ENCODE results near the gene DYRK1B.
"Not testable (repeated sequence)": the region's sequence is repeated elsewhere in the genome, so short reads cannot be mapped to it uniquely, and the experiment has no call there.

The DYRK1B gene

GRCh38 chr19:39810424-39810823 lies 23.5 kb downstream of the DYRK1B start:
- DNase-seq (ENCODE audit: low spot score), result no peak

DNA sequence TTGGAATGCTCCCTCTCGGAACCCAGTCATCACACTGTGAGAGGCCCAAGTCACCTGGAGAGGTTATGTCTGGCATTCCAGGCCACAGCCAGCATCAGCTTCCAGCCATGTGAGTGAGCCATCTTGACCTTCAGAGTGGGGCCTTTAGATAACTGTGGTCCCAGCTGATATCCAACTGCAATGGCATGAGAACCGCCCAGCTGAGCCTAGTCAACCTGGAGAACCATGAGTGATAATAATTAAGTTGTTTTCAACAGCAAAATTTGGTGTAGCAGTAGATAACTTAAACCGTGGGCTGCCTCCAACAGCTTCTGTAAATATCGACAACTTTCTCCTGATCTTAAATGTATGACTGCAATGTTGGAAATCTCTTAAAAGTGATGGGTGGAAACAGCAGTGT lies 24.6 kb downstream of the DYRK1B start:
- DNase-seq (ENCODE audit: low spot score), result no peak

GRCh38 chr19:39808688-39809087 lies 25.3 kb downstream of the DYRK1B start:
- DNase-seq (ENCODE audit: low spot score), result not testable (repeated sequence)

DNA sequence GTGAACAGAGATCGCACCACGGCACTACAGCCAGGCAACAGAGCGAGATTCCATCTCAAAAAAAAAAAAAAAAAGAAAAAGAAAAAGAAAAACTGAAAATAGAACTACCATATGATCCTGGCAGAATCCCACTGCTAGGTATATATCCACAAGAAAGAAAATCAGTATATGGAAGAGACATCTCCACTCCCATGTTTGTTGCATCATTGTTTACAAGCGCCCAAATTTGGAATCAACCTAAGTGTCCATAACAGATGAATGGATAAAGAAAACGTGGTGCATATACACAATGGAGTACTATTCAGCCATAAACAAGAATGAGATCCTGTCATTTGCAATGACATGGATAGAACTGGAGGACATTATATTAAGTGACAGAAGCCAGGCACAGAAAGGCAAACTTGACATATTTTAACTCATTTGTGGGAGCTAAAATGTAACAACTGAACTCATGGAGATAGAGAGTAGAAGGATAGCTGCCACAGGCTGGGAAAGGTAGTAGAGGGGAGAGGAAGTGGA lies 26.1 kb downstream of the DYRK1B start:
- no peak for DNase-seq (ENCODE audit: low spot score)

DNA sequence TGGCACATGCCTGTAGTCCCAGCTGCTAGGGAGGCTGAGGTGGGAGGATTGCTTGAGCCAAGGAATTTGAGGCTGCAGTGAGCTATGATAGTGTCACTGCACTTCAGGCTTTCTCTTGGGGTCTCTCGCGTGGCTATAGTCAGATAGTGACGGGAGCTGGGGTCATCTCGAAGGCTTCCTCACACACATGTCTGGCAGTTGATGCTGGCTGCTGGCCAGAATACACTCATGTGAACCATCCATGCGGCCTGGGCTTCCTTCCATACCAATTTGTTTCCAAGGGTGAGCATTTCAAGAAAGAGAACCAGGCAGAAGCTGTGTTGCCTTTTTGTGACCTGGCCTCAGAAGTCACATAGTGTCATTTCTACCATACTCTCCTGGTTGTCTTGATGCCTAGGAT lies 28.9 kb downstream of the DYRK1B start:
- DNase-seq (ENCODE audit: low spot score), result no peak

DNA sequence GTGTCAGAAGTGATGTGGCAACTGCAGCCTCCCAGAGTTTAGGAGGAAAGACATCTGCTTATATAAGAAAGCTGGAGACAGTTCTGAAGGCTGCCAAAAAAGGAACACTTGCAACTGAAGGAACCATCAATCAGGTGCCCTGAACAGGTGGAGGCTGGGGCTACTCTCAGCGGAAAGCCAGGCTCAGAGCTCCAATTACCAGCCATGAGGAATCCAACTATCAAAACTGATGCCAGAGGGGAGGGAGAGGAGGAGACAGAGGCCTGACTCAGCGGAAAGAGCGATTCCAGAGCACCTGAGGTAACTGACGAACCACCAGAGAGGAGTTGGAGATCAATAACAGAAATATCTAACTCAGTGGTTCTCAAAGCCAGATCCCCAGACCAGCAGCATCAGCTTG lies 31.0 kb downstream of the DYRK1B start:
- no peak for DNase-seq (ENCODE audit: low spot score)

GRCh38 chr19:39797083-39797482 lies 36.9 kb downstream of the DYRK1B start:
- DNase-seq (ENCODE audit: low spot score), result no peak

GRCh38 chr19:39796000-39796498 lies 37.9 kb downstream of the DYRK1B start:
- no peak for DNase-seq (ENCODE audit: low spot score)

- DNase-seq (ENCODE audit: low spot score), result no peak
These were observed 39.0 kb downstream of the DYRK1B start for GRCh38 chr19:39795001-39795400.

DNA sequence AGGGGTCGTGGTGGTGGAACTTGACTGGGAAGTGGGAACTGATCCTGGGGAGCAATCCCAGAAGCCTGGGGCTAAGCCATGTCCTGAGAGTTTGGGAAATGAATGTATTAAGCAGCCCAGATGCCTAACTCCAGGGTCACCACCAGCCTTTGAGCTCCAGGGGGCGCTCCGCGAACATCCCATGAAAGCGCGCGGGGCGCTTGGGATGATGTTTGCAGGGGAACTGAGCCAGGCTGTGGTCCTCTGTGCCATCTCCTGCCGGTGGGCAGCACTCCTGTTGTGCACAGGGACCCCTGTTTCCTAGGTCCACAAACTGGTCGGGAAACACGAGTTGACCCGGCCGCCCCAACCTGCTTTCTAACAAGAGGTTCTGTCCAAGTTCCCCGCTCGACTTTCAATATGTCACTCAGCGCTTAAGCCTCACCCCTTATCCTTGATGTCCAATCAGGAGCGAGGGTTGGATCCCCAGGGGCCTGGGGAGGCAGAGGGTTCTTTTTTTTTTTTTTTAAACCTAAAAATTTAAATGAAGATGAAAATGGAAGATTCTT lies 40.9 kb downstream of the DYRK1B start:
- DNase-seq (ENCODE audit: low spot score), result peak; percentile 90

DNA sequence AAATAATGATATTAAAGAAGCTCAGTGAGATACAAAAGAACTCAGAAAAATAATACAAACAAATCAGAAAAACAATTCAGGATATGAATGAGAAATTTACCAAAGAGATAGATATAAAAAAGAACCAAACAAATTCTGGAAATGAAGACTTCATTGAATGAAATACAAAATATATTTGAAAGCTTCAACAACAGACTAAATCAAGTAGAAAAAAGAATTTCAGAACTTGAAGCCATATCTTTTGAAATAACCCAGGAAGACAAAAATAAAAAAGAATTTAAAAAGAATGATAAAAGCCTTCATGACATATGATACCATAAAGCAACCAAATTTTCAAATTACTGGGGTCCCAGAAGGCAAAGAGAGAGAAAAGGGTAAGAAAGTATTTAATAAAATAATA lies 45.7 kb downstream of the DYRK1B start:
- no peak for DNase-seq (ENCODE audit: low spot score)

DNA sequence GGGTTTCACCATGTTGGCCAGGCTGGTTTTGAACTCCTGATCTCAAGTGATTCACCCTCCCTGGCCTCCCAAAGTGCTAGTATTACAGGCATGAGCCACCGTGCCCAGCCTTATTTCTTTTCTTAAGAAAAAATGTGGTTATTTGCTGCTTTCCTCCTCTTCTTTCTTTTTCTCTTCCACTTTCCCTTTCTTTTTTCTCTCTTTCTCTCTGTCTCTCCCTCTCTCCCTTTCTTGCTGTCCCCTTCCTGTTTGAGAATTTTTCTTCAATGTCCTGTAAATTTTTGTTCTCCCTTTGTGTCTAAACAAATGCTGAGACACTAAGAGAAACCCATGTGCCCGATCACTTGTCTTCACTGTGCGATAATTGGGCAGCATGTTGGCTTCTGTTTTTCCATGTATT lies 53.1 kb downstream of the DYRK1B start:
- DNase-seq (ENCODE audit: low spot score), result no peak

GRCh38 chr19:39778763-39779162 lies 55.2 kb downstream of the DYRK1B start, which contains the start of gene LEUTX:
LEUTX (plus strand) TSS chr19:39778854; CDS start chr19:39778921, 67 bp downstream.
- DNase-seq (ENCODE audit: low spot score), result no peak
